K562 (cell line): Measurements from ENCODE around the gene GPR149. TPM values are rescaled to one million over a fixed set of nuclear protein-coding genes. Genes with fewer than 3 reads are reported as not detected.

Source experiments
- ATAC-seq: fragments of 200-7000 bp; cut with Tn5 transposase; 3 replicates; pipeline ENCODE4 v1.9.1; 2020; ENCODE audit warnings: moderate library complexity
- BruUV-seq: library from RNA; stranded (reverse); fragments of 400-500 nt; replicated peaks from 2 replicates; lab custom pipeline; 2021; lab: Mats Ljungman, UMichigan
- CTCF ChIA-PET: fragments of 300-600 bp; formaldehyde crosslinking; extraction: SDS; loops from one replicate; lab custom pipeline; 2021; ENCODE audit warnings: low intra/inter-chr PET ratio; lab: Yijun Ruan, JAX
- POLR2A ChIA-PET: fragments of 300-600, 350-650 bp; sonication (Branson Sonifier 250); formaldehyde crosslinking; extraction: SDS; loops from one replicate; lab custom pipeline; 2021; ENCODE audit warnings: antibody characterized with exemption, inconsistent platforms; lab: Yijun Ruan, JAX
- DNase-seq, 4 experiments: peaks; one replicate each; pipeline versions ENCODE4 v3.0.0 to v3.0.0-alpha.2; 2011 to 2018; ENCODE audit warnings: low spot score in 3 of 4, mixed read lengths in 3 of 4; ENCODE audit errors: extremely low read depth in 1 of 4
- FAIRE-seq: peaks from 2 replicates; lab custom pipeline; 2011; peaks lifted over from hg19 to GRCh38; lab: Jason Lieb, UNC
- H2AFZ ChIP-seq: 2 replicates; pipeline ENCODE4 v1.6.0; 2011; ENCODE audit warnings: low read depth, low read length, control low read depth, inconsistent platforms
- H3K27ac ChIP-seq: fragments of 200-600 bp; 3 replicates; pipeline ENCODE4 v1.8.0; 2011; ENCODE audit warnings: low read depth, mild to moderate bottlenecking, control low read depth, inconsistent platforms, low read length, moderate library complexity, mixed read lengths; ENCODE audit errors: extremely low read depth
- H3K27me3 ChIP-seq, 2 experiments: fragments of 300-600 bp in 1 of 2; 2 replicates in 1 of 2; 3 replicates in 1 of 2; pipeline versions ENCODE4 v1.6.0 to v1.8.0; 2011; ENCODE audit warnings: inconsistent platforms in 2 of 2, low read length in 2 of 2, mild to moderate bottlenecking in 1 of 2, mixed read lengths in 1 of 2, moderate library complexity in 1 of 2; ENCODE audit not compliant: control insufficient read depth in 2 of 2, insufficient read depth in 2 of 2
- H3K36me3 ChIP-seq: fragments of 300-600 bp; 3 replicates; pipeline ENCODE4 v1.8.0; 2011; ENCODE audit warnings: mild to moderate bottlenecking, low read length, inconsistent platforms; ENCODE audit not compliant: control insufficient read depth, insufficient read depth
- H3K4me1 ChIP-seq, 2 experiments: fragments of 200-600 bp in 1 of 2; replicated peaks in 1 of 2; 2 replicates in 1 of 2; 3 replicates in 1 of 2; pipeline versions ENCODE4 v1.5.1 to v1.8.0; 2011; ENCODE audit warnings: inconsistent platforms in 2 of 2, low read length in 2 of 2, mild to moderate bottlenecking in 1 of 2, mixed read lengths in 1 of 2, moderate library complexity in 1 of 2; ENCODE audit not compliant: control insufficient read depth in 2 of 2, insufficient read depth in 2 of 2
- H3K4me2 ChIP-seq: 2 replicates; pipeline ENCODE4 v1.6.1; 2011; ENCODE audit warnings: low read length, control low read depth, inconsistent platforms, mixed read lengths; ENCODE audit not compliant: insufficient read depth
- H3K4me3 ChIP-seq: fragments of 200-600 bp; sonication (generic), shearing (Covaris generic); 2 replicates; pipeline ENCODE4 v1.5.1; 2016; ENCODE audit warnings: control low read depth, inconsistent platforms
- H3K79me2 ChIP-seq: fragments of 200-600 bp; 3 replicates; pipeline ENCODE4 v1.8.0; 2011; ENCODE audit warnings: low read length, inconsistent platforms; ENCODE audit not compliant: control insufficient read depth, insufficient read depth
- H3K9ac ChIP-seq, 2 experiments: 2 replicates each; pipeline versions ENCODE4 v1.6.0 to v1.6.1; 2011; ENCODE audit warnings: low read depth in 2 of 2, low read length in 2 of 2, control low read depth in 1 of 2, inconsistent platforms in 1 of 2, mild to moderate bottlenecking in 1 of 2, mixed read lengths in 1 of 2; ENCODE audit not compliant: insufficient read depth in 1 of 2
- H3K9me1 ChIP-seq: one replicate; pipeline ENCODE4 v1.6.0; 2011; ENCODE audit warnings: inconsistent platforms, mild to moderate bottlenecking, low read length, moderate library complexity; ENCODE audit not compliant: control insufficient read depth, insufficient read depth
- H3K9me3 ChIP-seq: replicated peaks from 2 replicates; pipeline ENCODE4 v1.5.1; 2011; ENCODE audit warnings: low read depth, low read length, inconsistent platforms; ENCODE audit not compliant: control insufficient read depth, insufficient read depth
- H4K20me1 ChIP-seq: replicated peaks from 2 replicates; pipeline ENCODE4 v1.6.1; 2011; ENCODE audit warnings: low read length, inconsistent platforms, mixed read lengths; ENCODE audit not compliant: control insufficient read depth, insufficient read depth
- ATF4 ChIP-seq: fragments of 450-650 bp; formaldehyde crosslinking; IDR thresholded peaks from 2 replicates; pipeline ENCODE4 v1.4.0; 2022; ENCODE audit warnings: mild to moderate bottlenecking, moderate library complexity
- BRCA1 ChIP-seq, 2 experiments: fragments of 450-650 bp in 1 of 2; sonication (generic) in 1 of 2; formaldehyde crosslinking in 1 of 2; IDR thresholded peaks; 2 replicates each; pipeline versions ENCODE4 v1.5.0 to v1.6.1; 2017 to 2020; ENCODE audit warnings: mild to moderate bottlenecking in 1 of 2, missing genetic modification reagents in 1 of 2
- BRD9 ChIP-seq: fragments of 450-650 bp; IDR thresholded peaks from 2 replicates; pipeline ENCODE4 v1.6.1; 2018; ENCODE audit warnings: low read depth; ENCODE audit not compliant: partially characterized antibody
- HDAC3 ChIP-seq: fragments of 450-650 bp; IDR thresholded peaks from 2 replicates; pipeline ENCODE4 v1.6.1; 2018; ENCODE audit warnings: borderline replicate concordance, mild to moderate bottlenecking, moderate library complexity; ENCODE audit not compliant: partially characterized antibody
- NEUROD1 ChIP-seq: fragments of 150-350 bp; IDR thresholded peaks from 2 replicates; pipeline ENCODE4 v1.6.1; 2014; ENCODE audit warnings: borderline replicate concordance, low read length, low read depth; ENCODE audit not compliant: partially characterized antibody
- TEAD4 ChIP-seq, 2 experiments: sonication (generic) in 1 of 2; formaldehyde crosslinking in 1 of 2; IDR thresholded peaks; 2 replicates each; pipeline versions ENCODE4 v1.6.1 to v1.8.0; 2012 to 2022; ENCODE audit warnings: borderline replicate concordance in 1 of 2, inconsistent platforms in 1 of 2, low read length in 1 of 2, mild to moderate bottlenecking in 1 of 2, missing genetic modification reagents in 1 of 2
- TOE1 ChIP-seq, 2 experiments: fragments of 450-650 bp in 1 of 2; sonication (generic) in 1 of 2; formaldehyde crosslinking in 1 of 2; IDR thresholded peaks; 2 replicates each; pipeline versions ENCODE4 v1.7.1 to v1.8.0; 2016 to 2022; ENCODE audit warnings: borderline replicate concordance in 2 of 2, mild to moderate bottlenecking in 2 of 2, antibody characterized with exemption in 1 of 2, inconsistent platforms in 1 of 2, low read depth in 1 of 2, missing genetic modification reagents in 1 of 2, moderate library complexity in 1 of 2
- U2AF1 ChIP-seq: fragments of 200-400 bp; formaldehyde crosslinking; optimal IDR thresholded peaks from 2 replicates; pipeline ENCODE3; 2017; ENCODE audit warnings: mild to moderate bottlenecking, low read depth, low read length, moderate library complexity
- ZNF3 ChIP-seq: fragments of 250-450 bp; sonication (Bioruptor Pico); IDR thresholded peaks from 2 replicates; pipeline ENCODE4 v1.5.0; 2021; ENCODE audit warnings: mild to moderate bottlenecking, moderate library complexity
- WGBS: fragments of 100-300 bp; shearing (Covaris generic); methylation state at CpG from one replicate; pipeline ENCODE4 v1.1.6; 2016; ENCODE audit warnings: low coverage, mixed read lengths; ENCODE audit not compliant: insufficient coverage; ENCODE audit errors: missing lambda C conversion rate; 5-methylcytosine and 5-hydroxymethylcytosine counted together
- in situ Hi-C: fragments of 300-500 bp; cut with MboI; formaldehyde crosslinking; loops from 4 replicates; pipeline ENCODE4 v1.15.0; 2018; ENCODE audit warnings: inconsistent platforms, mixed read lengths
- intact Hi-C: fragments of 100-400 bp; cut with micrococcal nuclease; formaldehyde crosslinking; loops from 2 replicates; pipeline ENCODE4 v1.14.2; 2022
- polyA plus RNA-seq, 8 experiments: library from polyadenylated mRNA; depleted of rRNA in 4 of 8; stranded (reverse) in 5 of 8; unstranded in 3 of 8; fragments of >200 nt; fragmentation: Nextera tagmentation in 2 of 8; fragmentation: Illumina TruSeq in 1 of 8; extraction: Ambion mirVana in 2 of 8; extraction: Trizol in 1 of 8; gene quantifications; 2 replicates each; pipeline versions ENCODE4 v1.2.1 to v1.2.3, GENCODE V29; 2011 to 2014; ENCODE audit warnings: inconsistent platforms in 1 of 8, missing spikeins in 1 of 8
- total RNA-seq, 7 experiments: library from RNA; depleted of rRNA in 6 of 7; stranded (reverse); fragments of >200 nt in 6 of 7; fragmentation: Illumina TruSeq in 2 of 7; extraction: Trizol in 2 of 7; gene quantifications; 2 replicates each; pipeline versions ENCODE4 v1.2.1 to v1.2.3, GENCODE V29; 2011 to 2021; ENCODE audit warnings: low replicate concordance in 1 of 7
- TF ChIP-seq, protein P1 (sequence below): sonication (generic); formaldehyde crosslinking; IDR thresholded peaks from 2 replicates; pipeline ENCODE4 v1.9.0; 2022; ENCODE audit warnings: mild to moderate bottlenecking, missing genetic modification reagents
- TF ChIP-seq, protein P2 (sequence below): sonication (generic); formaldehyde crosslinking; IDR thresholded peaks from 2 replicates; pipeline ENCODE4 v1.8.0; 2023; ENCODE audit warnings: missing genetic modification reagents, mild to moderate bottlenecking, borderline replicate concordance

GPR149 gene
- total and polyA plus RNA-seq, 9 of the 15 experiments (the other 6 are each of a cell fraction or from before 2014, with no cell fraction given) = not detected

GRCh38 chr3:154349223-154349622, 80.8 kb downstream of the GPR149 start:
- Histone ChIP-seq H3K79me2 (no peaks in the 10 kb centered on the region), H3K9ac (no peak overlapping the region), H3K9me1 (no peaks in the 10 kb centered on the region), H4K20me1 (no peaks in the 10 kb centered on the region), H3K36me3 (no peaks in the 10 kb centered on the region), H3K27ac (no peak overlapping the region), H3K27me3 (no peaks in the 10 kb centered on the region), H2AFZ (no peak overlapping the region), H3K4me2 (no peak overlapping the region), H3K4me1 (no peaks in the 10 kb centered on the region), H3K4me3 (no peak overlapping the region), H3K9me3 (no peaks in the 10 kb centered on the region)
- no TSS peak for BruUV-seq
- no peak for ATAC-seq
- in situ Hi-C loops (no loop called here), intact Hi-C loops (no loop called here)
- 0% methylated on average over 2 of the region's 2 CpGs for WGBS
- POLR2A ChIA-PET = no interaction called here
- no peak for DNase-seq
- CTCF ChIA-PET = no interaction called here
- FAIRE-seq = no peak
- TF ChIP-seq TOE1 (IDR thresholded peaks at IDR 0.05; ENCODE audit: borderline replicate concordance) (no peak), TOE1 (CRISPR knock-in tag; IDR thresholded peaks at IDR 0.05; ENCODE audit: borderline replicate concordance, low read depth) (no peak), TEAD4 (IDR thresholded peaks at IDR 0.05; ENCODE audit: low read length) (no peak), TEAD4 (CRISPR knock-in tag; IDR thresholded peaks at IDR 0.05; ENCODE audit: borderline replicate concordance) (no peak), BRCA1 (IDR thresholded peaks at IDR 0.05) (no peak), BRCA1 (CRISPR knock-in tag; IDR thresholded peaks at IDR 0.05) (no peak), U2AF1 (no peak), ATF4 (CRISPR knock-in tag) (no peak), HDAC3 (no peak), BRD9 (no peak), NEUROD1 (no peak), ZNF3 (CRISPR knock-in tag) (no peak)
- TF ChIP-seq, protein P1, sequence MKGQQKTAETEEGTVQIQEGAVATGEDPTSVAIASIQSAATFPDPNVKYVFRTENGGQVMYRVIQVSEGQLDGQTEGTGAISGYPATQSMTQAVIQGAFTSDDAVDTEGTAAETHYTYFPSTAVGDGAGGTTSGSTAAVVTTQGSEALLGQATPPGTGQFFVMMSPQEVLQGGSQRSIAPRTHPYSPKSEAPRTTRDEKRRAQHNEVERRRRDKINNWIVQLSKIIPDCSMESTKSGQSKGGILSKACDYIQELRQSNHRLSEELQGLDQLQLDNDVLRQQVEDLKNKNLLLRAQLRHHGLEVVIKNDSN (CRISPR knock-in tag) = no peak
- TF ChIP-seq, protein P2, sequence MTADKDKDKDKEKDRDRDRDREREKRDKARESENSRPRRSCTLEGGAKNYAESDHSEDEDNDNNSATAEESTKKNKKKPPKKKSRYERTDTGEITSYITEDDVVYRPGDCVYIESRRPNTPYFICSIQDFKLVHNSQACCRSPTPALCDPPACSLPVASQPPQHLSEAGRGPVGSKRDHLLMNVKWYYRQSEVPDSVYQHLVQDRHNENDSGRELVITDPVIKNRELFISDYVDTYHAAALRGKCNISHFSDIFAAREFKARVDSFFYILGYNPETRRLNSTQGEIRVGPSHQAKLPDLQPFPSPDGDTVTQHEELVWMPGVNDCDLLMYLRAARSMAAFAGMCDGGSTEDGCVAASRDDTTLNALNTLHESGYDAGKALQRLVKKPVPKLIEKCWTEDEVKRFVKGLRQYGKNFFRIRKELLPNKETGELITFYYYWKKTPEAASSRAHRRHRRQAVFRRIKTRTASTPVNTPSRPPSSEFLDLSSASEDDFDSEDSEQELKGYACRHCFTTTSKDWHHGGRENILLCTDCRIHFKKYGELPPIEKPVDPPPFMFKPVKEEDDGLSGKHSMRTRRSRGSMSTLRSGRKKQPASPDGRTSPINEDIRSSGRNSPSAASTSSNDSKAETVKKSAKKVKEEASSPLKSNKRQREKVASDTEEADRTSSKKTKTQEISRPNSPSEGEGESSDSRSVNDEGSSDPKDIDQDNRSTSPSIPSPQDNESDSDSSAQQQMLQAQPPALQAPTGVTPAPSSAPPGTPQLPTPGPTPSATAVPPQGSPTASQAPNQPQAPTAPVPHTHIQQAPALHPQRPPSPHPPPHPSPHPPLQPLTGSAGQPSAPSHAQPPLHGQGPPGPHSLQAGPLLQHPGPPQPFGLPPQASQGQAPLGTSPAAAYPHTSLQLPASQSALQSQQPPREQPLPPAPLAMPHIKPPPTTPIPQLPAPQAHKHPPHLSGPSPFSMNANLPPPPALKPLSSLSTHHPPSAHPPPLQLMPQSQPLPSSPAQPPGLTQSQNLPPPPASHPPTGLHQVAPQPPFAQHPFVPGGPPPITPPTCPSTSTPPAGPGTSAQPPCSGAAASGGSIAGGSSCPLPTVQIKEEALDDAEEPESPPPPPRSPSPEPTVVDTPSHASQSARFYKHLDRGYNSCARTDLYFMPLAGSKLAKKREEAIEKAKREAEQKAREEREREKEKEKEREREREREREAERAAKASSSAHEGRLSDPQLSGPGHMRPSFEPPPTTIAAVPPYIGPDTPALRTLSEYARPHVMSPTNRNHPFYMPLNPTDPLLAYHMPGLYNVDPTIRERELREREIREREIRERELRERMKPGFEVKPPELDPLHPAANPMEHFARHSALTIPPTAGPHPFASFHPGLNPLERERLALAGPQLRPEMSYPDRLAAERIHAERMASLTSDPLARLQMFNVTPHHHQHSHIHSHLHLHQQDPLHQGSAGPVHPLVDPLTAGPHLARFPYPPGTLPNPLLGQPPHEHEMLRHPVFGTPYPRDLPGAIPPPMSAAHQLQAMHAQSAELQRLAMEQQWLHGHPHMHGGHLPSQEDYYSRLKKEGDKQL (CRISPR knock-in tag) = no peak
